Measurements from ENCODE around the gene ID3. TPM values are rescaled to one million over a fixed set of nuclear protein-coding genes. Genes with fewer than 3 reads are reported as not detected.
A peak's percentile ranks its signal among the peaks of the same experiment; 100 is the strongest.

The ID3 gene
- total RNA-seq, 1 donor from 2014 or later: 1,094 TPM

DNA sequence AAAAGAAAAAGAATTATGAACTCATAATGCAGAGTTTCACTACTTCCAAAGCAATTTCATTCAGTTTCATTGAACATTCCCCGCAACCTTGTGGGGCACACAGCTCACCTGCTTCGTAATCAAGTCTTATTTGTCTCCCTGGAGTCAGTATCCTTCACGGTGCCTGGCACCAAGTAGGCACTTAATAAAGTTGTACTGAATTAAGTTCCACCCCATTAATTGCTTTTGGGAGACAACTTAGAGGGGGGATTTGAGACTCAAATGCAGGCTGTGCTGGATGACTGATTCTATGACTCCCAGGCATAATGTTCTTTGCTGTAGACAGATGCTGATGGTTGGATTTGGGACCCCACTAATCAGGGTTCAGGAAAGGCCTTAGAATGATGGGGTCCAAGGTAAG, 6.5 kb upstream of the ID3 start:
- H3K27me3 ChIP-seq: no peaks in the 10 kb centered on the region
- H3K9me3 ChIP-seq: no peaks in the 10 kb centered on the region
- peaks cover 20 to 60% of the 10 kb centered on the region in 2 donors for H3K4me1 ChIP-seq
- no peaks in the 10 kb centered on the region for H3K36me3 ChIP-seq
- TF ChIP-seq, protein P1, sequence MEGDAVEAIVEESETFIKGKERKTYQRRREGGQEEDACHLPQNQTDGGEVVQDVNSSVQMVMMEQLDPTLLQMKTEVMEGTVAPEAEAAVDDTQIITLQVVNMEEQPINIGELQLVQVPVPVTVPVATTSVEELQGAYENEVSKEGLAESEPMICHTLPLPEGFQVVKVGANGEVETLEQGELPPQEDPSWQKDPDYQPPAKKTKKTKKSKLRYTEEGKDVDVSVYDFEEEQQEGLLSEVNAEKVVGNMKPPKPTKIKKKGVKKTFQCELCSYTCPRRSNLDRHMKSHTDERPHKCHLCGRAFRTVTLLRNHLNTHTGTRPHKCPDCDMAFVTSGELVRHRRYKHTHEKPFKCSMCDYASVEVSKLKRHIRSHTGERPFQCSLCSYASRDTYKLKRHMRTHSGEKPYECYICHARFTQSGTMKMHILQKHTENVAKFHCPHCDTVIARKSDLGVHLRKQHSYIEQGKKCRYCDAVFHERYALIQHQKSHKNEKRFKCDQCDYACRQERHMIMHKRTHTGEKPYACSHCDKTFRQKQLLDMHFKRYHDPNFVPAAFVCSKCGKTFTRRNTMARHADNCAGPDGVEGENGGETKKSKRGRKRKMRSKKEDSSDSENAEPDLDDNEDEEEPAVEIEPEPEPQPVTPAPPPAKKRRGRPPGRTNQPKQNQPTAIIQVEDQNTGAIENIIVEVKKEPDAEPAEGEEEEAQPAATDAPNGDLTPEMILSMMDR (IDR thresholded peaks at IDR 0.05): no peak
- intact Hi-C loops (cut with DNase I): loop anchor here (10.0 kb wide), 2 partner anchors 449 to 1661 kb away; no protein-coding TSS in a partner anchor
- DNase-seq (ENCODE audit: low spot score in 2 of 2): no peak
- H3K4me3 ChIP-seq: no peak overlapping the region
- peak overlapping the region; percentile 92 for H3K27ac ChIP-seq

DNA sequence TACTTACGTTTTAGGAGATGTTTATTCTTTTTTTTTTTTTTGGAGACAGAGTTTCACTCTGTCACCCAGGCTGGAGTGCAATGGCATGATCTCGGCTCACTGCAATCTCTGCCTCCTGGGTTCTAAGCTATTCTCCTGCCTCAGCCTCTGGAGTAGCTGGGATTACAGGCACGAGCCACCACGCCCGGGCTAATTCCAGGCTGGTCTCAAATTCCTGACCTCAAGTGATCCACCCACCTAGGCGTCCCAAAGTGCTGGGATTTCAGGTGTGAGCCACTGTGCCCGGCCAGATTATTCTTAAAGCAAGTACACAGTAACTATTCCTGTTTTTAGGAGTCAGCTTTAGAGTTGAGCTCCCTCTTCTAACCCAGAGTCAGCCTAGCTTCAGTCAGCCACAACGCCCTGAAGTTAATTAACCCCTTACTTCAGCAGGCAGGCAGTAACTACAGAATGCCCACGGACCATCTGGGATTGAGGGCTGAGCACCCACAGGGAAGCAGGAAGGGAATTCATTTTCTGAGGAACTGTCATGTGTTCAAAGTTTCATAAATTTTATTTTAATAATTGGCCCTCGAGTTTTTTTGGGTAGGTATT, 5.3 kb upstream of the ID3 start:
- Histone ChIP-seq H3K4me3 (no peak overlapping the region), H3K27me3 (no peaks in the 10 kb centered on the region), H3K27ac (peak overlapping the region; percentile 92), H3K36me3 (no peaks in the 10 kb centered on the region), H3K4me1 (peaks cover 21 to 61% of the 10 kb centered on the region in 2 donors), H3K9me3 (no peaks in the 10 kb centered on the region)
- intact Hi-C loops (cut with DNase I): loop anchor here (10.0 kb wide), 2 partner anchors 450 to 1660 kb away; no protein-coding TSS in a partner anchor
- TF ChIP-seq, protein P1 (IDR thresholded peaks at IDR 0.05): no peak
- DNase-seq (ENCODE audit: low spot score in 2 of 2): no peak

DNA sequence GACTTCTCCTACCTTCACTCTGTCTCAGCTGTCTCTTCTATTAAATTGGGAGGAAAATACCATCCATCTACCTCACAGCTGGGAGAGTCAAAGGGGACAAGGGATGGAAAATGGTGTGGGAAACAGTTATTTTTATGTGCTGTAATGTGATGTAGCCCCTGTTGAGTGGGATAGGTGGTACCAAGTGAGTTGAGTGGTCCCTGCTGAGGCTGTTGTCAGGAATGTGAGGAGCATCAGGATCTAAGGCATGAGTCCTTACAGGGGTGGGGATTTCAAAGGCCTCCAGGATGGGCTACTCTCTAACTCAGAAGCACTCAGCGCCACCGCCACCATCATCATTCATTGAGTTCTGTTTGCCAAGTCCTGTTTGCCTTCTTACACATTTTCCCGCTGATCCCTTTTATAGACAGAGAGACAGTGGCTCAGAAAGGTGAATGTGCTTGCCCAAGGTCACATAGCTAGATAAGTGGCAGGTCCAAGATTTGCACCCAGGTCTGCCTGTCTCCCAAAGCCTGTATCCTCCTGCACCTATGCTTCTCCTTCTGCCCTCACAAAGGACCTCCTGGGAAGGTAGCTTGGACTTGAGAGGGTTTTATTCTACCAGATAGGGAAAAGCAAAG, 4.6 kb upstream of the ID3 start:
- H3K27ac ChIP-seq: peak overlapping the region; percentile 92
- H3K4me1 ChIP-seq: peaks cover 21 to 58% of the 10 kb centered on the region in 2 donors
- peaks cover 3% of the 10 kb centered on the region in 2 donors for H3K36me3 ChIP-seq
- intact Hi-C loops (cut with DNase I): loop anchor here (1.0 to 10.0 kb wide), 3 partner anchors 30 to 1659 kb away; no protein-coding TSS in a partner anchor
- H3K4me3 ChIP-seq: no peak overlapping the region
- no peaks in the 10 kb centered on the region for H3K9me3 ChIP-seq
- no peaks in the 10 kb centered on the region for H3K27me3 ChIP-seq
- DNase-seq (ENCODE audit: low spot score in 2 of 2): no peak
- TF ChIP-seq, protein P1 (IDR thresholded peaks at IDR 0.05): no peak

DNA sequence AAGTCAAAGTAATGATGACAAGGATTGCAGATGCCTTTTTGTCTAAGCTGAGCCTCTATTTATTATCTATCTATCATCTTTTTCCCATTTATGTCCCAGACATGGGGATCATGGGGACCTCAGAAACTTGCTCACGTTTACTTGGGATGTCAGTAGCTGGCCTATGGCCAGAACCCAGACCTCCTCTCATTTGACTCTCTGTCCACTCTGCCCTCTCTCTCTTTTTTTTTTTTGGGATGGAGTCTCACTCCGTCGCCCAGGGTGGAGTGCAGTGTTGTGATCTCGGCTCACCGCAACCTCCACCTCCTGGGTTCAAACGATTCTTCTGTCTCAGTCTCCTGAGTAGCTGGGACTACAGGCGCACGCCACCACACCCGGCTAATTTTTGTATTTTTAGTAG, 3.7 kb upstream of the ID3 start:
- no peaks in the 10 kb centered on the region for H3K27me3 ChIP-seq
- DNase-seq (ENCODE audit: low spot score in 2 of 2): no peak
- intact Hi-C loops (cut with DNase I): loop anchor here (1.0 to 10.0 kb wide), 3 partner anchors 31 to 1658 kb away; no protein-coding TSS in a partner anchor
- TF ChIP-seq, protein P1 (IDR thresholded peaks at IDR 0.05): no peak
- H3K4me3 ChIP-seq: peak overlapping the region in 1 of 2 donors; percentile 8
- H3K27ac ChIP-seq: peak overlapping the region; percentile 92
- H3K9me3 ChIP-seq: no peaks in the 10 kb centered on the region
- H3K36me3 ChIP-seq: peaks cover 8 to 12% of the 10 kb centered on the region in 2 donors
- H3K4me1 ChIP-seq: peaks cover 21 to 54% of the 10 kb centered on the region in 2 donors

DNA sequence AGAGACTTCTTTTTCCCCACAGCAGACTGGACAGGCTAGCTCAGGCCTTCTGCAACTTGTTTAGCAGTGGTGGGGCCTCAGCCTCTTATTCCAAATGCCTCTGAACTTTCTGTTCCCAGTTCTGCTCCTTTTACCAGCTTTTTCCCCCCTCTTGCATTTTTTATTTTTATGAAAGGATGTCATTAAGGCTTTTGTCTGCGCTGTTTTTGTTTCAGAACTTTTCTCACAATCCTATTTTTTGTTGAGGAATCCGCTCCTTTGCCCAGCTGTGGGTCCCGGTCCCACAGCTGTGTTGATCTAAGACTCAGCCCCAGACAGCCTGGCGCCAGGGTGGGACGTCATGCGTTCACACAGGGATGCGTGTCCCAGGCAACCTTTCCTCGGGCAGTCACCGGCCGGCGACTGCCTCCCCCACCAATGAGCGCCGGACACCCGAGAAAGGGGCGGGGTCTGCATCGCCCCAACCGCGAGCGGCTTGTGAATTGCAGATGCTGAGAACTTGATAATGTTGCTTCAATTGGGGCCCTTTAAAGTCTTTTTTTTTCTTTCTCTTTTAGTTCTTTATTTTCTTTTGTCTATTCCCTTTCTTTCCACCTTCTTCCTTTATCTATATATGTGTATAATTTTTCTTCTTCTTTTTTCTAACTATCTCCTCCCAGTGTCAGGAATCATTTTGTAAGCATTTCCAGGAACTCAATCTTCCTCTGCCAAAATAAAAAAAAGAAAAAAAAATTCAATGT, 3.0 kb upstream of the ID3 start:
- H3K4me3 ChIP-seq: peak overlapping the region in 1 of 2 donors; percentile 95
- intact Hi-C loops (cut with DNase I): loop anchor here (10.0 kb wide), 2 partner anchors 452 to 1658 kb away; no protein-coding TSS in a partner anchor
- peak; percentile 95 to 99 for DNase-seq (ENCODE audit: low spot score in 2 of 2)
- no peaks in the 10 kb centered on the region for H3K9me3 ChIP-seq
- H3K27me3 ChIP-seq: no peaks in the 10 kb centered on the region
- TF ChIP-seq, protein P1 (IDR thresholded peaks at IDR 0.05): no peak
- H3K27ac ChIP-seq: peak overlapping the region; percentile 92
- H3K4me1 ChIP-seq: peaks cover 21 to 49% of the 10 kb centered on the region in 2 donors
- H3K36me3 ChIP-seq: peaks cover 15 to 19% of the 10 kb centered on the region in 2 donors
